Erythroblast (primary cell): ENCODE data around the gene FOXR2.

Experiments
- DNase-seq, 2 experiments: peaks; one replicate each; lab custom pipeline; 2025; lab: John Stamatoyannopoulos, UW
- GATA1 ChIP-seq: IDR thresholded peaks from 2 replicates; pipeline ENCODE4 v1.6.1; 2011; ENCODE audit warnings: low read depth, mild to moderate bottlenecking, control low read depth, low read length, moderate library complexity
- POLR2A ChIP-seq: IDR thresholded peaks from 2 replicates; pipeline ENCODE4 v1.6.1; 2011; ENCODE audit warnings: mild to moderate bottlenecking, low read length

FOXR2 gene, protein sequence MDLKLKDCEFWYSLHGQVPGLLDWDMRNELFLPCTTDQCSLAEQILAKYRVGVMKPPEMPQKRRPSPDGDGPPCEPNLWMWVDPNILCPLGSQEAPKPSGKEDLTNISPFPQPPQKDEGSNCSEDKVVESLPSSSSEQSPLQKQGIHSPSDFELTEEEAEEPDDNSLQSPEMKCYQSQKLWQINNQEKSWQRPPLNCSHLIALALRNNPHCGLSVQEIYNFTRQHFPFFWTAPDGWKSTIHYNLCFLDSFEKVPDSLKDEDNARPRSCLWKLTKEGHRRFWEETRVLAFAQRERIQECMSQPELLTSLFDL

GRCh38 chrX:55623100-55623499 lies at the start of gene FOXR2:
TSS of gene FOXR2 (plus strand) at chrX:55623400. CDS start at chrX:55623712, 312 bp downstream.
- no peak for DNase-seq
- TF ChIP-seq GATA1 (no peak), POLR2A (no peak)

GRCh38 chrX:55579115-55579514 lies 44.1 kb upstream of the FOXR2 start:
- DNase-seq: no peak
- TF ChIP-seq GATA1: no peak
- no peak for TF ChIP-seq POLR2A

DNA sequence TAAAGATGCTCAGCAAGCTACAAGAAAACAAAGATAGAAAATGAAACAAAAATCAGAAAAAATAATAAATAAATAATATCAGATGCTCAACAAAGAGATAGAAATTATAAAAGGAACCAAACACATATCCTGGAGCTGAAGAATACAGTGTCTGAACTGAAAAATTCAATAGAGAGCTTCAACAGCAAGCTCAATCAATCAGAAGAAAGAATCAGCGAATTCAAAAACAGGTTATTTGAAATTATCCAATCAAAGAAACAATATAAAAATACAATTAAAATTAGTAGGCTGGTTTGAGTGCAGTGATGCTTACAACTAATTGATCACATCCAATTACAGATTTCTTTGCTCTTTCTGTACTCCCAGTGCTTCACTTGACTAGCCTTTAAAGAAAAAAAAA lies 40.8 kb upstream of the FOXR2 start:
- TF ChIP-seq POLR2A: no peak
- TF ChIP-seq GATA1: no peak
- no peak for DNase-seq

DNA sequence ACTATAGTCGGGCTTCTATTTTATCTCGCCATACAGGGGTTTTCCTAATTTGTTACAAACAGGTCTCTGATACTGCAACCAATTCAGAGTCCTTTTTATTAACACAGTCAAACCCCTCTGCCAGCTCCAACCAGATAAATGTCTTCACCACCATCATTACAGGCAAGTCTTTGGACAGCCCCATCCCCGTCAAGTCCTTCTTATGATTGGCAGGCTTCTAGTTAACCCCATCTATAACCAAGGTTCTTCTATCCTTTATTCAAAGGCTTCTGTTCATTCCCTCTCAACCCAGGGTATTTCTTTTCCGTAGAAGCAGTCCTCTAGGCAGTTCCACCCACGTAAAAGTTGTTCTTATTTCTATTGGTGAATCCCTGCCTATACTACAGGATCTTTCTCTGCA lies 29.9 kb upstream of the FOXR2 start:
- TF ChIP-seq GATA1 (no peak), POLR2A (no peak)
- no peak for DNase-seq

- no peak for DNase-seq
- no peak for TF ChIP-seq POLR2A
- no peak for TF ChIP-seq GATA1
Observed at GRCh38 chrX:55593756-55594257, 29.4 kb upstream of the FOXR2 start.

DNA sequence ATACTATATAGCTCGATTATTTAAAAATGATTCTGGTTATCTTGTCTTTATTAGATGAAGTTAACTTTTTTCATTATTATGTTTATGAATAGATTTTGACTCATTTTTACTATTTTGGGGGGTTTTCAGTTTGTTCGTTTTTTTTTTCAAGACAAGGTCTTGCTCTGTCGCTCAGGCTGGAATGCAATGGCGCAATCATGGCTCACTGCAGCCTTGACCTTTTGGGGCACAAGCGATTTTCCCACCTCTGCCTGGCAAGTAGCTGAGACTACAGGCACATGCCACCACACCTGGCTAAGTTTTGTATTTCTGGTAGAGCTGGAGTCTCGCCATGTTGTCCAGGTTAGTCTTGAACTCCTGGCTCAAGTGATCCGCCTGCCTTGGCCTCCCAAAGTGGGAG lies 24.9 kb upstream of the FOXR2 start:
- no peak for DNase-seq
- TF ChIP-seq POLR2A (no peak), GATA1 (no peak)

DNA sequence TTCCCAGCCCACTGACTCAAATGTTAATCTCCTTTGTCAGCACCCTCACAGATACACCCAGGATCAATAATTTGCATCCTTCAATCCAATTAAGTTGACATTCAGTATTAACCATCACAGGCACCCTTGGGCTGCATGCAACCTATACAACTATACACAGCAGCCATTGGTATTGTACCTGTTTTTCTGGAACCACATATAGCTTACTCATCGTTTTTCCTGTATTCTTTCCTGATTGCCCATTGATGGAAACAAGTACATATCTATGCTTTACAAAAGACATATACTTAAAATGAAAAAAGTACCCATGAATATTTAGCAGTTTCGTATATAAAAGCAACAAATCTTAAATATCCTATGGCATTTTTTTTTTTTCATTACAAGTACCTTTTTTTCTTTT lies 3.7 kb upstream of the FOXR2 start:
- TF ChIP-seq POLR2A (no peak), GATA1 (no peak)

GRCh38 chrX:55624403-55624802 lies 1.2 kb downstream of the FOXR2 start:
- DNase-seq: no peak
- TF ChIP-seq GATA1: no peak
- TF ChIP-seq POLR2A: no peak

More for the DNA sequence above, 3.7 kb upstream of the FOXR2 start:
- no peak for DNase-seq

DNA sequence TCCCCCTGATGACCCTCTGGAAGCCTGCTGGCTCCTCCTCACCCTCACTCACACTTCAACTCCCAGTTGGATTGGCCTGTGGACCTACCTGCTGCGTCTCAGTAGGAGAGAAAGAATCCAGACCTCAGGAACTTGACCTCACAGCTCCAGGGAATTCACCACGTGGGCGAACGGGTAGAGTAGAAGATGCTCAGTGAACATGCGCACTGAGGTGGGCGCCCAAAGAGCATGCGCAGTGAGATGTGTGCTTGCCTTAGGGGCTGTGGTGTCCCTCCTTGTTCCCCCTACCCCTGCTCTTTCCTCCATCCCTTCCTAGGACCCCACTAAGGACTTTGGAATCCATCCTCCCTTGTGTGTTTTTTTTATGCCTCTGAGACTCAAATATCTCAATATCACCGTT lies 12.9 kb downstream of the FOXR2 start:
- DNase-seq: no peak
- TF ChIP-seq GATA1: no peak
- no peak for TF ChIP-seq POLR2A

DNA sequence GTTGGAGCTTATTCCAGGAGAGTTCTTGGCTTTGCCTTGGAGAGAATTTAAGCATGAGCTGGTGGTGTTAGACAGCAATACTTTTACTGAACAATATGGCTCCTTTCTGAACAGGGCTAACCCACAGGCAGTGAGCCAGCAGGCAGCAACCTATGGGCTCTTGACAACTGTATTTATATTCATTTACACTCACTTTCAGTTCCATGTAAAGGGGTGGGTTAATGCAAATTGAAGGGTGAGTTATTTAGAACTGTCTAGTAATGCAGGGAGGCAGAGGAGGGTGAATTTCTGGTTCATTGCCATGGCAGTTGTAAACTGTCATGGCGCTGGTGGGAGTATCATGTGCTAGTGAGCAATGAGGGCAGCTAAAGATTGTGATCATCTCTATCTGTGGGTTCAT lies 15.7 kb downstream of the FOXR2 start:
- DNase-seq: no peak
- TF ChIP-seq POLR2A: no peak
- no peak for TF ChIP-seq GATA1

- TF ChIP-seq GATA1: no peak
- TF ChIP-seq POLR2A: no peak
- DNase-seq: no peak
Observed at GRCh38 chrX:55640854-55641253, 17.7 kb downstream of the FOXR2 start.

GRCh38 chrX:55648434-55648833 lies 25.2 kb downstream of the FOXR2 start:
- DNase-seq: no peak
- TF ChIP-seq GATA1 (no peak), POLR2A (no peak)

DNA sequence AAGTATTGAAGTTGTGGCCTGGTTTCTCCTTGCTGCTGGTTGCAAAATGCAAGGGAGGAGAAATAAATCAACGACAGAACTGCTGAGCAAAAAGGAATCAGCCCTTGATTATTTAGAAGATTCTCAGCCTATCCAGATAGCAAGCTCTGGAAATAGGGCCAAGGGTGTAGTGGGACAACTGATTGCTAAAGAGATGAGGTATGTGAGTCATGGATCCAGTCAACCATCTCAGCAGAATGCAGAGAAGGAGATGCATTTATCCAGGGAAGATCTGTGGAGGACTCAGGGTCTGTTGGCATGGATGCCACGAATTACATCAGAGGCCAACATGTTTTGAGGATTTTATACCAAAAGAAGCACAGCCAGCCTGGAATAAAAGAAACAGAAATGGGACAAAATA lies 36.7 kb downstream of the FOXR2 start:
- no peak for DNase-seq
- TF ChIP-seq GATA1 (no peak), POLR2A (no peak)

GRCh38 chrX:55663584-55663983 lies 40.4 kb downstream of the FOXR2 start:
- no peak for TF ChIP-seq GATA1
- no peak for DNase-seq

DNA sequence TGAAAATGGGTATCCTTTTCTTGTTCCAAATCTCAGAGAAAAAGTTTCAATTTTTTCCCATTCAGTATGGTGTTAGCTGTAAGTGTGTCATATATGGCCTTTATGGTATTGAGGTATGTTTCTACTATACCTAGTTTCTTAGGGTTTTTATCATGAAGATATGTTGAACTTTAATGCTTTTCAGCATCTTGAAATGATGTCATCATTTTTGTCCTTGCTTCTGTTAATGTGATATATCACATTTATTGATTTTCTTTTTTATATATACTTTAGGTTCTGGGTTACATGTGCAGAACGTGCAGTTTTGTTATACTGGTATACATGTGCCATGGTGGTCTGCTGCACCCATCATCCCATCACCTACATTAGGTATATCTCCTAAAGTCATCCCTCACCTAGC lies 44.9 kb downstream of the FOXR2 start:
- no peak for DNase-seq
- TF ChIP-seq GATA1: no peak
- no peak for TF ChIP-seq POLR2A
